B cell (primary cell): ENCODE measurements around the gene WDR36. TPM values are rescaled to one million over a fixed set of nuclear protein-coding genes. Genes with fewer than 3 reads are reported as not detected.

Experiments
- ATAC-seq: fragments of 200-7000 bp; cut with Tn5 transposase; one replicate; pipeline ENCODE4 v1.10.0; 2021; ENCODE audit warnings: low read depth, mild to moderate bottlenecking, moderate number of reproducible peaks, moderate library complexity
- CTCF ChIA-PET: fragments of 350-600 bp; sonication (Branson Sonifier 250); formaldehyde crosslinking; loops from one replicate; lab custom pipeline; 2021; ENCODE audit warnings: antibody characterized with exemption, inconsistent platforms; lab: Charles Lee
- POLR2A ChIA-PET: fragments of 350-600 bp; sonication (Branson Sonifier 250); formaldehyde crosslinking; loops from one replicate; lab custom pipeline; 2021; ENCODE audit warnings: antibody characterized with exemption; lab: Charles Lee
- DNase-seq: peaks from one replicate; pipeline ENCODE4 v3.0.0; 2013
- H2AFZ ChIP-seq: 2 replicates; pipeline ENCODE4 v1.6.1; 2012; ENCODE audit warnings: mild to moderate bottlenecking, low read depth, low read length; ENCODE audit not compliant: insufficient read depth, poor library complexity, severe bottlenecking
- H3K27ac ChIP-seq, 2 donors: 1 replicate in 1 of 2; 2 replicates in 1 of 2; pipeline ENCODE4 v1.5.1; 2012 to 2013; ENCODE audit warnings: low read length in 2 of 2, mild to moderate bottlenecking in 2 of 2, moderate library complexity in 1 of 2
- H3K27me3 ChIP-seq, 4 experiments: fragments of 200-600 bp in 1 of 4; sonication (generic) in 1 of 4; replicated peaks in 1 of 4; 1 replicate in 2 of 4; 2 replicates in 2 of 4; pipeline versions ENCODE4 v1.6.1 to v1.7.0; 2013 to 2016; ENCODE audit warnings: low read length in 3 of 4, mild to moderate bottlenecking in 2 of 4, mixed read lengths in 1 of 4, moderate library complexity in 1 of 4; ENCODE audit not compliant: insufficient read depth in 4 of 4, control insufficient read depth in 3 of 4; ENCODE audit errors: control extremely low read depth in 1 of 4
- H3K36me3 ChIP-seq, 2 experiments: replicated peaks in 1 of 2; 1 replicate in 1 of 2; 2 replicates in 1 of 2; pipeline versions ENCODE4 v1.6.1 to v1.7.1; 2013; ENCODE audit warnings: low read length in 1 of 2; ENCODE audit not compliant: insufficient read depth in 2 of 2, control insufficient read depth in 1 of 2; ENCODE audit errors: control extremely low read depth in 1 of 2, extremely low read depth in 1 of 2
- H3K4me1 ChIP-seq, 2 donors: fragments of 200-600 bp in 1 of 2; sonication (generic) in 1 of 2; 1 replicate in 1 of 2; 2 replicates in 1 of 2; pipeline versions ENCODE4 v1.5.1 to v1.6.1; 2013 to 2017; ENCODE audit warnings: low read length in 2 of 2; ENCODE audit not compliant: control insufficient read depth in 2 of 2, insufficient read depth in 2 of 2
- H3K4me2 ChIP-seq: replicated peaks from 2 replicates; pipeline ENCODE3; 2012; ENCODE audit warnings: mild to moderate bottlenecking, low read depth, low read length; ENCODE audit not compliant: poor library complexity, severe bottlenecking
- H3K4me3 ChIP-seq, 5 experiments: fragments of 200-600 bp in 1 of 5; sonication (generic) in 1 of 5; 1 replicate in 3 of 5; 2 replicates in 2 of 5; pipeline versions ENCODE4 v1.5.1 to v1.7.0; 2011 to 2016; ENCODE audit warnings: low read length in 4 of 5, mild to moderate bottlenecking in 4 of 5, low read depth in 2 of 5, control low read depth in 1 of 5, moderate library complexity in 1 of 5; ENCODE audit not compliant: insufficient read depth in 1 of 5; ENCODE audit errors: control extremely low read depth in 1 of 5, extremely low read depth in 1 of 5
- H3K79me2 ChIP-seq: fragments of 200-600 bp; sonication (generic); one replicate; pipeline ENCODE4 v1.6.0; 2016; ENCODE audit warnings: low read length; ENCODE audit not compliant: control insufficient read depth, insufficient read depth
- H3K9ac ChIP-seq: fragments of 200-600 bp; sonication (generic); 2 replicates; pipeline ENCODE4 v1.6.1; 2017; ENCODE audit warnings: mild to moderate bottlenecking, low read length, moderate library complexity
- H3K9me3 ChIP-seq, 3 donors: one replicate each; pipeline versions ENCODE4 v1.6.1 to v1.7.1; 2013; ENCODE audit warnings: low read length in 2 of 3; ENCODE audit not compliant: control insufficient read depth in 2 of 3, insufficient read depth in 1 of 3; ENCODE audit errors: control extremely low read depth in 1 of 3
- H4K20me1 ChIP-seq: 2 replicates; pipeline ENCODE4 v1.6.0; 2012; ENCODE audit warnings: mild to moderate bottlenecking, low read length; ENCODE audit not compliant: insufficient read depth, control insufficient read depth, poor library complexity, severe bottlenecking
- H3K27ac Mint-ChIP-seq: one replicate; pipeline ENCODE4 v1.8.0; 2021; ENCODE audit warnings: mixed read lengths
- H3K27me3 Mint-ChIP-seq: one replicate; pipeline ENCODE4 v1.8.0; 2021; ENCODE audit warnings: mixed read lengths
- H3K4me1 Mint-ChIP-seq: one replicate; pipeline ENCODE4 v1.8.0; 2021; ENCODE audit warnings: mixed read lengths
- H3K4me3 Mint-ChIP-seq: one replicate; pipeline ENCODE4 v1.8.0; 2021; ENCODE audit warnings: mixed read lengths
- H3K9me3 Mint-ChIP-seq: one replicate; pipeline ENCODE4 v1.8.0; 2022; ENCODE audit warnings: mixed read lengths; ENCODE audit not compliant: insufficient read depth
- CTCF ChIP-seq: fragments of 200-600 bp; IDR thresholded peaks from one replicate; pipeline ENCODE4 v1.8.0; 2022; ENCODE audit warnings: antibody characterized with exemption, mild to moderate bottlenecking
- EZH2 ChIP-seq: IDR thresholded peaks from 2 replicates; pipeline ENCODE4 v1.6.1; 2012; ENCODE audit warnings: borderline replicate concordance, low read depth, mild to moderate bottlenecking, moderate library complexity, low read length; ENCODE audit not compliant: insufficient read depth, poor library complexity, severe bottlenecking
- WGBS: methylation state at CpG from one replicate; pipeline ENCODE4 v1.1.5; 2013; ENCODE audit warnings: missing lambda C conversion rate; ENCODE audit not compliant: insufficient coverage; 5-methylcytosine and 5-hydroxymethylcytosine counted together
- intact Hi-C: fragments of 100-400 bp; cut with micrococcal nuclease; formaldehyde crosslinking; loops from one replicate; pipeline ENCODE4 v1.10.0; 2022
- polyA plus RNA-seq: library from polyadenylated mRNA; depleted of rRNA; stranded (reverse); fragments of >200 nt; gene quantifications from 2 replicates; pipeline ENCODE4 v1.2.3, GENCODE V29; 2012
- total RNA-seq, 2 donors: library from RNA; stranded (reverse); fragments of 120-200 nt in 1 of 2; gene quantifications; 1 replicate in 1 of 2; 2 replicates in 1 of 2; pipeline versions ENCODE4 v1.2.3 to v1.2.4, GENCODE V29; 2013 to 2022

WDR36 gene
- total and polyA plus RNA-seq, 2 donors (not counting 1 experiment from before 2014, with no cell fraction given) = 6.0 to 35.2 TPM

GRCh38 chr5:111079846-111080245 lies 12.3 kb upstream of the WDR36 start:
- Histone ChIP-seq H3K36me3 (no peaks in the 10 kb centered on the region), H3K9ac (no peak overlapping the region), H3K27me3 (peaks cover 0 to 11% (median 8%) of the 10 kb centered on the region in 4 experiments), H3K79me2 (no peaks in the 10 kb centered on the region), H4K20me1 (no peaks in the 10 kb centered on the region), H3K4me2 (no peak overlapping the region), H3K4me3 (no peak overlapping the region), H3K4me1 (no peaks in the 10 kb centered on the region), H2AFZ (no peak overlapping the region), H3K27ac (no peak overlapping the region), H3K9me3 (no peaks in the 10 kb centered on the region)
- H3K4me3 Mint-ChIP-seq = no peak overlapping the region
- ATAC-seq (no peak), DNase-seq (no peak)
- no CpG with 5 or more reads among the region's 1 CpG for WGBS
- H3K9me3 Mint-ChIP-seq = no peaks in the 10 kb centered on the region
- ChIA-PET CTCF (no interaction called here), POLR2A (no interaction called here)
- no peak overlapping the region for H3K27ac Mint-ChIP-seq
- intact Hi-C loops = no loop called here
- TF ChIP-seq EZH2 (no peak), CTCF (no peak)
- peaks cover 51% of the 10 kb centered on the region for H3K27me3 Mint-ChIP-seq
- H3K4me1 Mint-ChIP-seq = no peaks in the 10 kb centered on the region

- no peak for ATAC-seq
- no peaks in the 10 kb centered on the region for H3K79me2 ChIP-seq
- Mint-ChIP-seq H3K4me1 (no peaks in the 10 kb centered on the region), H3K4me3 (no peak overlapping the region), H3K9me3 (no peaks in the 10 kb centered on the region), H3K27me3 (peaks cover 30% of the 10 kb centered on the region), H3K27ac (no peak overlapping the region)
- H3K4me1 ChIP-seq = no peaks in the 10 kb centered on the region
- H3K9ac ChIP-seq = no peak overlapping the region
- no peak for DNase-seq
- H3K4me3 ChIP-seq = no peak overlapping the region
- intact Hi-C loops = no loop called here
- H3K9me3 ChIP-seq = no peaks in the 10 kb centered on the region
- ChIA-PET CTCF (no interaction called here), POLR2A (no interaction called here)
- no peaks in the 10 kb centered on the region for H3K36me3 ChIP-seq
- H3K4me2 ChIP-seq = no peak overlapping the region
- TF ChIP-seq EZH2 = no peak
- no peak for TF ChIP-seq CTCF
- no peak overlapping the region for H2AFZ ChIP-seq
- H4K20me1 ChIP-seq = no peaks in the 10 kb centered on the region
- H3K27me3 ChIP-seq = peaks cover 0 to 4% (median 1%) of the 10 kb centered on the region in 4 experiments
- H3K27ac ChIP-seq = no peak overlapping the region
- WGBS = no CpG with 5 or more reads among the region's 7 CpGs
Measured at GRCh38 chr5:111083323-111083722, 8.8 kb upstream of the WDR36 start.
